HG02870 (cell line): ENCODE data around the gene GPR32.
"Not testable (repeated sequence)": the region's sequence is repeated elsewhere in the genome, so short reads cannot be mapped to it uniquely, and the experiment has no call there.

Experiments
- ATAC-seq: cut with Tn5 transposase; IDR thresholded peaks from one replicate; pipeline ENCODE4 v1.9.1; 2021; ENCODE audit warnings: mild to moderate bottlenecking, moderate library complexity; ENCODE audit not compliant: unreplicated experiment

GPR32 gene

GRCh38 chr19:50747141-50747540 lies 23.1 kb upstream of the GPR32 start:
- ATAC-seq = not testable (repeated sequence)

GRCh38 chr19:50749490-50749889 lies 20.8 kb upstream of the GPR32 start:
- ATAC-seq = no peak

- ATAC-seq = no peak
Measured at GRCh38 chr19:50750010-50750409, 20.3 kb upstream of the GPR32 start.

GRCh38 chr19:50753879-50754278 lies 16.4 kb upstream of the GPR32 start:
- ATAC-seq = no peak

- not testable (repeated sequence) for ATAC-seq
Measured at GRCh38 chr19:50756244-50756643, 14.0 kb upstream of the GPR32 start.

- not testable (repeated sequence) for ATAC-seq
Measured at GRCh38 chr19:50757624-50758023, 12.6 kb upstream of the GPR32 start.

- ATAC-seq = not testable (repeated sequence)
Measured at GRCh38 chr19:50759076-50759475, 11.2 kb upstream of the GPR32 start.

GRCh38 chr19:50759886-50760285 lies 10.4 kb upstream of the GPR32 start:
- ATAC-seq = no peak

- not testable (repeated sequence) for ATAC-seq
Measured at GRCh38 chr19:50761501-50761900, 8.8 kb upstream of the GPR32 start.

- not testable (repeated sequence) for ATAC-seq
Measured at GRCh38 chr19:50763521-50763920, 6.7 kb upstream of the GPR32 start.

GRCh38 chr19:50764409-50764808 lies 5.9 kb upstream of the GPR32 start:
- ATAC-seq = no peak

GRCh38 chr19:50766746-50767145 lies 3.5 kb upstream of the GPR32 start:
- not testable (repeated sequence) for ATAC-seq

GRCh38 chr19:50767263-50767662 lies 3.0 kb upstream of the GPR32 start:
- not testable (repeated sequence) for ATAC-seq

GRCh38 chr19:50768277-50768676 lies 2.0 kb upstream of the GPR32 start:
- ATAC-seq = no peak

- ATAC-seq = no peak
Measured at GRCh38 chr19:50770888-50771287, 624 bp downstream of the GPR32 start.

- ATAC-seq = no peak
Measured at GRCh38 chr19:50772476-50772875, 2.2 kb downstream of the GPR32 start.

- not testable (repeated sequence) for ATAC-seq
Measured at GRCh38 chr19:50772912-50773311, 2.6 kb downstream of the GPR32 start.

- ATAC-seq = not testable (repeated sequence)
Measured at GRCh38 chr19:50773454-50773853, 3.2 kb downstream of the GPR32 start.

GRCh38 chr19:50776131-50776530 lies 5.9 kb downstream of the GPR32 start:
- ATAC-seq = no peak

GRCh38 chr19:50777261-50777660 lies 7.0 kb downstream of the GPR32 start:
- ATAC-seq = no peak

- ATAC-seq = no peak
Measured at GRCh38 chr19:50777830-50778303, 7.6 kb downstream of the GPR32 start.

GRCh38 chr19:50778906-50779430 lies 8.7 kb downstream of the GPR32 start:
- ATAC-seq = no peak
